K562 (cell line): Measurements from ENCODE around the gene SKIC2. TPM values are rescaled to one million over a fixed set of nuclear protein-coding genes. Genes with fewer than 3 reads are reported as not detected.

Source experiments
- ARID4B ChIP-seq: sonication (generic); formaldehyde crosslinking; IDR thresholded peaks from 2 replicates; pipeline ENCODE4 v1.8.0; 2022; ENCODE audit warnings: mild to moderate bottlenecking, missing genetic modification reagents
- CREB5 ChIP-seq: fragments of 250-450 bp; sonication (Bioruptor Pico); IDR thresholded peaks from 2 replicates; pipeline ENCODE4 v1.5.0; 2020; ENCODE audit warnings: mild to moderate bottlenecking
- CTBP1 ChIP-seq: fragments of 450-650 bp; IDR thresholded peaks from 2 replicates; pipeline ENCODE4 v1.6.1; 2016; ENCODE audit warnings: borderline replicate concordance
- EGR1 ChIP-seq: fragments of 450-650 bp; conservative IDR thresholded peaks from 2 replicates; pipeline ENCODE4 v1.6.1; 2017; ENCODE audit warnings: mild to moderate bottlenecking
- ELK1 ChIP-seq: sonication (generic); formaldehyde crosslinking; IDR thresholded peaks from 2 replicates; pipeline ENCODE4 v1.8.1; 2022; ENCODE audit warnings: missing genetic modification reagents
- FOXA1 ChIP-seq: fragments of 450-650 bp; IDR thresholded peaks from 2 replicates; pipeline ENCODE4 v1.6.1; 2016; ENCODE audit warnings: mild to moderate bottlenecking, borderline replicate concordance
- HDGF ChIP-seq: fragments of 450-650 bp; IDR thresholded peaks from 2 replicates; pipeline ENCODE4 v1.6.1; 2016
- IRF2 ChIP-seq: sonication (generic); formaldehyde crosslinking; IDR thresholded peaks from 2 replicates; pipeline ENCODE4 v1.8.1; 2022; ENCODE audit warnings: mild to moderate bottlenecking, missing genetic modification reagents
- RBM15 ChIP-seq: fragments of 200-400 bp; formaldehyde crosslinking; IDR thresholded peaks from 2 replicates; pipeline ENCODE4 v1.6.1; 2018; ENCODE audit warnings: mild to moderate bottlenecking, low read length, moderate library complexity; ENCODE audit not compliant: insufficient read depth
- RFX5 ChIP-seq: IDR thresholded peaks from 2 replicates; pipeline ENCODE4 v1.6.1; 2011; ENCODE audit warnings: low read depth, mild to moderate bottlenecking, improper control_type of control experiment, low read length
- RFX7 ChIP-seq: fragments of 250-450 bp; sonication (Bioruptor Pico); IDR thresholded peaks from 2 replicates; pipeline ENCODE4 v1.5.1; 2021; ENCODE audit warnings: mild to moderate bottlenecking
- XRCC4 ChIP-seq: IDR thresholded peaks from one replicate; pipeline ENCODE4 v1.6.1; 2011; ENCODE audit not compliant: insufficient read depth, insufficient read length; ENCODE audit errors: extremely low read depth
- ZNF347 ChIP-seq: fragments of 450-650 bp; formaldehyde crosslinking; IDR thresholded peaks from 2 replicates; pipeline ENCODE4 v1.4.0; 2020; ENCODE audit warnings: low read depth, mild to moderate bottlenecking, moderate library complexity
- polyA plus RNA-seq, 8 experiments: library from polyadenylated mRNA; depleted of rRNA in 4 of 8; stranded (reverse) in 5 of 8; unstranded in 3 of 8; fragments of >200 nt; fragmentation: Nextera tagmentation in 2 of 8; fragmentation: Illumina TruSeq in 1 of 8; extraction: Ambion mirVana in 2 of 8; extraction: Trizol in 1 of 8; gene quantifications; 2 replicates each; pipeline versions ENCODE4 v1.2.1 to v1.2.3, GENCODE V29; 2011 to 2014; ENCODE audit warnings: inconsistent platforms in 1 of 8, missing spikeins in 1 of 8
- total RNA-seq, 7 experiments: library from RNA; depleted of rRNA in 6 of 7; stranded (reverse); fragments of >200 nt in 6 of 7; fragmentation: Illumina TruSeq in 2 of 7; extraction: Trizol in 2 of 7; gene quantifications; 2 replicates each; pipeline versions ENCODE4 v1.2.1 to v1.2.3, GENCODE V29; 2011 to 2021; ENCODE audit warnings: low replicate concordance in 1 of 7
- TF ChIP-seq, protein P1 (sequence below): fragments of 200-800 bp; sonication (Bioruptor generic); IDR thresholded peaks from 2 replicates; pipeline ENCODE4 v1.6.1; 2016; ENCODE audit warnings: missing genetic modification characterization, missing compliant biosample characterization

SKIC2 gene
- total and polyA plus RNA-seq, 9 of the 15 experiments (the other 6 are each of a cell fraction or from before 2014, with no cell fraction given) = 3.3 to 94.6 (median 38.8) TPM

- TF ChIP-seq, protein P1, sequence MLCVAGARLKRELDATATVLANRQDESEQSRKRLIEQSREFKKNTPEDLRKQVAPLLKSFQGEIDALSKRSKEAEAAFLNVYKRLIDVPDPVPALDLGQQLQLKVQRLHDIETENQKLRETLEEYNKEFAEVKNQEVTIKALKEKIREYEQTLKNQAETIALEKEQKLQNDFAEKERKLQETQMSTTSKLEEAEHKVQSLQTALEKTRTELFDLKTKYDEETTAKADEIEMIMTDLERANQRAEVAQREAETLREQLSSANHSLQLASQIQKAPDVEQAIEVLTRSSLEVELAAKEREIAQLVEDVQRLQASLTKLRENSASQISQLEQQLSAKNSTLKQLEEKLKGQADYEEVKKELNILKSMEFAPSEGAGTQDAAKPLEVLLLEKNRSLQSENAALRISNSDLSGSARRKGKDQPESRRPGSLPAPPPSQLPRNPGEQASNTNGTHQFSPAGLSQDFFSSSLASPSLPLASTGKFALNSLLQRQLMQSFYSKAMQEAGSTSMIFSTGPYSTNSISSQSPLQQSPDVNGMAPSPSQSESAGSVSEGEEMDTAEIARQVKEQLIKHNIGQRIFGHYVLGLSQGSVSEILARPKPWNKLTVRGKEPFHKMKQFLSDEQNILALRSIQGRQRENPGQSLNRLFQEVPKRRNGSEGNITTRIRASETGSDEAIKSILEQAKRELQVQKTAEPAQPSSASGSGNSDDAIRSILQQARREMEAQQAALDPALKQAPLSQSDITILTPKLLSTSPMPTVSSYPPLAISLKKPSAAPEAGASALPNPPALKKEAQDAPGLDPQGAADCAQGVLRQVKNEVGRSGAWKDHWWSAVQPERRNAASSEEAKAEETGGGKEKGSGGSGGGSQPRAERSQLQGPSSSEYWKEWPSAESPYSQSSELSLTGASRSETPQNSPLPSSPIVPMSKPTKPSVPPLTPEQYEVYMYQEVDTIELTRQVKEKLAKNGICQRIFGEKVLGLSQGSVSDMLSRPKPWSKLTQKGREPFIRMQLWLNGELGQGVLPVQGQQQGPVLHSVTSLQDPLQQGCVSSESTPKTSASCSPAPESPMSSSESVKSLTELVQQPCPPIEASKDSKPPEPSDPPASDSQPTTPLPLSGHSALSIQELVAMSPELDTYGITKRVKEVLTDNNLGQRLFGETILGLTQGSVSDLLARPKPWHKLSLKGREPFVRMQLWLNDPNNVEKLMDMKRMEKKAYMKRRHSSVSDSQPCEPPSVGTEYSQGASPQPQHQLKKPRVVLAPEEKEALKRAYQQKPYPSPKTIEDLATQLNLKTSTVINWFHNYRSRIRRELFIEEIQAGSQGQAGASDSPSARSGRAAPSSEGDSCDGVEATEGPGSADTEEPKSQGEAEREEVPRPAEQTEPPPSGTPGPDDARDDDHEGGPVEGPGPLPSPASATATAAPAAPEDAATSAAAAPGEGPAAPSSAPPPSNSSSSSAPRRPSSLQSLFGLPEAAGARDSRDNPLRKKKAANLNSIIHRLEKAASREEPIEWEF = peak; percentile 84; the same call in 1 of the 2 replicates
- TF ChIP-seq CTBP1 (no peak), XRCC4 (no peak), RBM15 (no peak), RFX7 (no peak), ARID4B (CRISPR knock-in tag) (no peak), ZNF347 (CRISPR knock-in tag) (no peak), HDGF (0 out of 2 replicates have a peak, but pooled peaks have one; percentile 10), FOXA1 (no peak), EGR1 (peak; percentile 94; the same call in 1 of the 2 replicates), RFX5 (no peak), CREB5 (peak; percentile 88; the same call in 1 of the 2 replicates), ELK1 (CRISPR knock-in tag) (no peak), IRF2 (CRISPR knock-in tag) (no peak)
Measured at GRCh38 chr6:31971279-31971992, 12.5 kb downstream of the SKIC2 start (continued).
